Measurements from ENCODE around the gene THRB.

Gene THRB

DNA sequence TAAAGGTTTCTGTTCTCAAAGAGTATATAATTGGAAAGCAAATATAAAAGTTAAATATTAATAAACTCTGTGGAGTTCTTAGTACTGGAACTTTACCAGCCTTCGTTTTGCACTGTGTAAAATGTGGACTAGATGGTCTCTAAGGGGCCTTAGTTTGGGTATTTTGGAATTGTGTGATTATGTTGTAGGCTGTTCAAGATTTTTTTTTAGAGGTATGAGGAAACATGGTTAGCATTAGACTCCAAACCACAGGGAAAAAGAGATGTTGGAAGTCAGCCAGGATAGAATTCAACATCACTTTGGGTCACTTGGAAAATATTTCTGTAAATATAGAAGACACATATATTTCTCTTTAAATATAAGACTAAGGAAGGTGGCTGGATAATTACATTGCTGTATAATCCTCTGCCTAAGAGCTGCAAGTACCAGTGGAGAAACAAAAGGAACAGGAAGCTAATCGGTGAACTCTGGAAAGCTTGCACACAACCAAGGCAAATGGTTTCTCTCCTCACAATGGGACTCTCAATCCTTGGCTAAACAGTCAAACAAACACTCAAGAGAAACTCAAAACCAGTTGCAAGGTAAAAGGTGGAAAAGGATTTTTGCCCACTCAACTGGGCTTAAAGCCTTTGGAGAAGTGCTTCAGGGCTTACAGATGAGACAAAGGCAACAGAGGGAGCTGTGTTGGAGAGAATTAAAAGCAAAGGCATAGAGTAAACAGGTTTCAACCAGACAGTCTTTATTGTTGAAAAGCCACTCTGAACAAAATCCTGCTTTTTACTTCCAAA is 407.8 kb downstream of the THRB start:
- DNase-seq = no peak
- no CpG with 5 or more reads among the region's 2 CpGs for WGBS (ENCODE audit: extremely low coverage, insufficient coverage, low lambda C conversion rate)
- H4K5ac ChIP-seq (ENCODE audit: low read length) = no peak overlapping the region
- no peak overlapping the region for H3K18ac ChIP-seq (ENCODE audit: low read length)
- no peak overlapping the region for H2BK120ac ChIP-seq (ENCODE audit: low read depth, low read length)
- no peak overlapping the region for H3K4ac ChIP-seq (ENCODE audit: low read depth, low read length)
- H3K27me3 ChIP-seq (ENCODE audit: insufficient read depth, low read length, poor library complexity) = no peaks in the 10 kb centered on the region
- H4K8ac ChIP-seq (ENCODE audit: low read depth, low read length) = no peak overlapping the region
- no peak overlapping the region for H3K4me3 ChIP-seq (ENCODE audit: low read length)
- no peaks in the 10 kb centered on the region for H3K79me1 ChIP-seq (ENCODE audit: low read length)
- H3K9ac ChIP-seq (ENCODE audit: low read length) = no peak overlapping the region
- H3K4me1 ChIP-seq (ENCODE audit: control insufficient read depth, low read depth, low read length) = no peaks in the 10 kb centered on the region
- no peak overlapping the region for H2BK15ac ChIP-seq (replicated peaks; ENCODE audit: low read depth)
- H3K79me2 ChIP-seq (ENCODE audit: control insufficient read depth, insufficient read depth, low read length) = no peaks in the 10 kb centered on the region
- H2AK5ac ChIP-seq (ENCODE audit: low read length) = no peak overlapping the region
- H3K56ac ChIP-seq (ENCODE audit: low read length) = no peak overlapping the region
- H3K27ac ChIP-seq (ENCODE audit: low read depth, low read length) = no peak overlapping the region
- no peaks in the 10 kb centered on the region for H3K36me3 ChIP-seq (ENCODE audit: control insufficient read depth, insufficient read depth, low read length)
- H2BK5ac ChIP-seq (ENCODE audit: low read length) = no peak overlapping the region
- H3K23ac ChIP-seq (ENCODE audit: low read length) = no peak overlapping the region
- no peak overlapping the region for H3K4me2 ChIP-seq (ENCODE audit: low read length)

DNA sequence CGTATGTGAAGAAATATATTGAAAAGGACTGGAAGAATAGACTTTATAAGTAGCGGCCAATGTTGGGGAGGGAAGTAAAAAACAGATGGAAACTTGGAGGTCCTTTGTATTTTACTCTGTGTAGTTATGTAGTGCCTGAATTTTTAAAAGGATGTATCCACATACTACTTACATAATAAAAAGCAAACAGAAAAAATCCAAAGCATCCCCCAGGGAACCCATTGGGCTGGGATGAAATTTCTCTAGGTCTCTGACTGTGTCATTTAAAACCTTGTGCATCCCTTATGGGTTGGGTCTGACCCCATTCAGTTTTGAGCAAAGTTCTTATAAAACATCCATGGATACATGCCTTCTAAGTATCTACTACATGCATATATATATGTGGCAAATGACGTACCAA is 408.4 kb downstream of the THRB start:
- no peak overlapping the region for H3K18ac ChIP-seq (ENCODE audit: low read length)
- DNase-seq = no peak
- no peak overlapping the region for H3K4ac ChIP-seq (ENCODE audit: low read depth, low read length)
- H3K4me1 ChIP-seq (ENCODE audit: control insufficient read depth, low read depth, low read length) = no peaks in the 10 kb centered on the region
- H3K9ac ChIP-seq (ENCODE audit: low read length) = no peak overlapping the region
- H2AK5ac ChIP-seq (ENCODE audit: low read length) = no peak overlapping the region
- no peaks in the 10 kb centered on the region for H3K27me3 ChIP-seq (ENCODE audit: insufficient read depth, low read length, poor library complexity)
- H2BK15ac ChIP-seq (replicated peaks; ENCODE audit: low read depth) = no peak overlapping the region
- H3K27ac ChIP-seq (ENCODE audit: low read depth, low read length) = no peak overlapping the region
- H4K8ac ChIP-seq (ENCODE audit: low read depth, low read length) = no peak overlapping the region
- H3K79me2 ChIP-seq (ENCODE audit: control insufficient read depth, insufficient read depth, low read length) = no peaks in the 10 kb centered on the region
- H2BK120ac ChIP-seq (ENCODE audit: low read depth, low read length) = no peak overlapping the region
- no CpG with 5 or more reads among the region's 3 CpGs for WGBS (ENCODE audit: extremely low coverage, insufficient coverage, low lambda C conversion rate)
- H2BK5ac ChIP-seq (ENCODE audit: low read length) = no peak overlapping the region
- no peak overlapping the region for H3K4me2 ChIP-seq (ENCODE audit: low read length)
- no peaks in the 10 kb centered on the region for H3K79me1 ChIP-seq (ENCODE audit: low read length)
- no peak overlapping the region for H4K5ac ChIP-seq (ENCODE audit: low read length)
- no peak overlapping the region for H3K56ac ChIP-seq (ENCODE audit: low read length)
- no peak overlapping the region for H3K4me3 ChIP-seq (ENCODE audit: low read length)
- no peaks in the 10 kb centered on the region for H3K36me3 ChIP-seq (ENCODE audit: control insufficient read depth, insufficient read depth, low read length)
- H3K23ac ChIP-seq (ENCODE audit: low read length) = no peak overlapping the region

DNA sequence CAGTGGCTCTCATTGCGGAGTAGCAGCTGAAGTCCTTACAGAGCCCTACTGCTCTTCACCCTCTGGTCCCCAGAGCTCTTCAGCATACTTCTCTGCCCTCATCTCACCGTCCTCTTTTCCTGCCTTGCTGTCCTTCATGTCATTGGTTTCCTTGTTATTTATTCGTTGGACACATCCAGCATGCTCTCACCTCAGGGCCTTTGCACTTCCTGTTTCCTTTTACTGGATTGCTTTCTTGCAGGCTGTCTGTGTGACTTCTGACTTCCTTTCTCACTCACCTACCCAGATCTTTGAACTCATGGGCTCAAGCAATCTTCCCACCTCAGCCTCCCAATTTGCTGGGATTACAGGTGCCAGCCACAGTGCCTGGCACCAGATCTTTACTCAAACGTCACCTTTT is 422.5 kb downstream of the THRB start:
- Histone ChIP-seq H2BK5ac (ENCODE audit: low read length) (no peak overlapping the region), H3K4me2 (ENCODE audit: low read length) (no peak overlapping the region), H3K4me3 (ENCODE audit: low read length) (no peak overlapping the region), H3K23ac (ENCODE audit: low read length) (no peak overlapping the region), H3K27me3 (ENCODE audit: insufficient read depth, low read length, poor library complexity) (no peaks in the 10 kb centered on the region), H3K56ac (ENCODE audit: low read length) (no peak overlapping the region), H3K79me2 (ENCODE audit: control insufficient read depth, insufficient read depth, low read length) (no peaks in the 10 kb centered on the region), H3K27ac (ENCODE audit: low read depth, low read length) (no peak overlapping the region), H3K79me1 (ENCODE audit: low read length) (no peaks in the 10 kb centered on the region), H3K9ac (ENCODE audit: low read length) (no peak overlapping the region), H2BK15ac (replicated peaks; ENCODE audit: low read depth) (no peak overlapping the region), H3K4me1 (ENCODE audit: control insufficient read depth, low read depth, low read length) (no peaks in the 10 kb centered on the region), H4K5ac (ENCODE audit: low read length) (no peak overlapping the region), H3K4ac (ENCODE audit: low read depth, low read length) (no peak overlapping the region), H2AK5ac (ENCODE audit: low read length) (no peak overlapping the region), H3K18ac (ENCODE audit: low read length) (no peak overlapping the region), H2BK120ac (ENCODE audit: low read depth, low read length) (no peak overlapping the region), H4K8ac (ENCODE audit: low read depth, low read length) (no peak overlapping the region), H3K36me3 (ENCODE audit: control insufficient read depth, insufficient read depth, low read length) (no peaks in the 10 kb centered on the region)
- WGBS (ENCODE audit: extremely low coverage, insufficient coverage, low lambda C conversion rate) = no CpG with 5 or more reads among the region's 4 CpGs
- DNase-seq = no peak

DNA sequence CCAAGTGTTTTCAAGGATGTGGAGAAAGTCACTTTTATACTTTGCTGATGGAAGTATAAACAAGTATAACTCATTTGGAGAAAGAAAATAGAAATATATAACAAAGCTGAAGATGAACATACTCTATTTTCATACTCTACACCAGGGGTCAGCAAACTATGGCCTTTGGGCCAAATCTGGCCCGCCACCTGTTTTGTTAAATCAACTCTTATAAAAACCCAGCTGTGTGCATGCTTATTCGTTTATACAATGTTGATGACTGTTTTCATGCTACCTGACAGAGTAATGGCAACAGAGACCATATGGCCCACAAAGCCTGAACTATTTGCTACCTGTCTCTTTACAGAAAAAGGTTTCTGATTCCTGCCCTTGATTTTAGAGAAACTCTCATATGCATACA is 425.6 kb downstream of the THRB start:
- H3K4ac ChIP-seq (ENCODE audit: low read depth, low read length) = no peak overlapping the region
- H4K8ac ChIP-seq (ENCODE audit: low read depth, low read length) = no peak overlapping the region
- H3K4me2 ChIP-seq (ENCODE audit: low read length) = no peak overlapping the region
- peak; percentile 9 for DNase-seq
- no peaks in the 10 kb centered on the region for H3K4me1 ChIP-seq (ENCODE audit: control insufficient read depth, low read depth, low read length)
- H3K36me3 ChIP-seq (ENCODE audit: control insufficient read depth, insufficient read depth, low read length) = no peaks in the 10 kb centered on the region
- no peak overlapping the region for H3K18ac ChIP-seq (ENCODE audit: low read length)
- no peak overlapping the region for H3K23ac ChIP-seq (ENCODE audit: low read length)
- no peak overlapping the region for H3K56ac ChIP-seq (ENCODE audit: low read length)
- no peak overlapping the region for H3K9ac ChIP-seq (ENCODE audit: low read length)
- no peak overlapping the region for H3K4me3 ChIP-seq (ENCODE audit: low read length)
- no peak overlapping the region for H2BK120ac ChIP-seq (ENCODE audit: low read depth, low read length)
- H2BK15ac ChIP-seq (replicated peaks; ENCODE audit: low read depth) = no peak overlapping the region
- WGBS (ENCODE audit: extremely low coverage, insufficient coverage, low lambda C conversion rate) = no CpG with 5 or more reads among the region's 2 CpGs
- no peak overlapping the region for H2BK5ac ChIP-seq (ENCODE audit: low read length)
- no peak overlapping the region for H4K5ac ChIP-seq (ENCODE audit: low read length)
- H2AK5ac ChIP-seq (ENCODE audit: low read length) = no peak overlapping the region
- H3K27ac ChIP-seq (ENCODE audit: low read depth, low read length) = no peak overlapping the region
- H3K79me1 ChIP-seq (ENCODE audit: low read length) = no peaks in the 10 kb centered on the region
- no peaks in the 10 kb centered on the region for H3K79me2 ChIP-seq (ENCODE audit: control insufficient read depth, insufficient read depth, low read length)
- no peaks in the 10 kb centered on the region for H3K27me3 ChIP-seq (ENCODE audit: insufficient read depth, low read length, poor library complexity)

DNA sequence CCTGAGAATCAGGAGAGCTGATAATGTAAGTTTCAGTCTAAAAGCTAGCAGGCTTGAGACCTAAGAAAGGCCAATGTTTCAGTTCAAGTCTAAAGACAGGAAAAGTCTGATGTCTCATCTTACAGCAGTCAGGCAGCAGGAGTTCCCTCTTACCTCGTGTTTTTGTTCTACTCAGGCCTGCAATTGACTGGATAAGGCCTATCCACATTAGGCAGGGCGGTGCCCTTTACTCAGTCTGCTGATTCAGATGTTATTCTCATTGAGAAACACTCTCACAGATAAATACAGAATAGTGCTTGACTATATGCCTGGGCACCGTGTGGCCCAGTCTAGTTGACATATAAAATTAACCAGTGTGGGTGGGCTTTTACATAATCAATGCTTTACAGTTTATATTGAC is 427.2 kb downstream of the THRB start:
- Histone ChIP-seq H4K8ac (ENCODE audit: low read depth, low read length) (no peak overlapping the region), H3K79me2 (ENCODE audit: control insufficient read depth, insufficient read depth, low read length) (no peaks in the 10 kb centered on the region), H3K27ac (ENCODE audit: low read depth, low read length) (no peak overlapping the region), H2BK120ac (ENCODE audit: low read depth, low read length) (no peak overlapping the region), H3K4me3 (ENCODE audit: low read length) (no peak overlapping the region), H3K27me3 (ENCODE audit: insufficient read depth, low read length, poor library complexity) (no peaks in the 10 kb centered on the region), H3K4ac (ENCODE audit: low read depth, low read length) (no peak overlapping the region), H3K23ac (ENCODE audit: low read length) (no peak overlapping the region), H2AK5ac (ENCODE audit: low read length) (no peak overlapping the region), H4K5ac (ENCODE audit: low read length) (no peak overlapping the region), H2BK5ac (ENCODE audit: low read length) (no peak overlapping the region), H2BK15ac (replicated peaks; ENCODE audit: low read depth) (no peak overlapping the region), H3K18ac (ENCODE audit: low read length) (no peak overlapping the region), H3K4me2 (ENCODE audit: low read length) (no peak overlapping the region), H3K4me1 (ENCODE audit: control insufficient read depth, low read depth, low read length) (no peaks in the 10 kb centered on the region), H3K79me1 (ENCODE audit: low read length) (no peaks in the 10 kb centered on the region), H3K56ac (ENCODE audit: low read length) (no peak overlapping the region), H3K36me3 (ENCODE audit: control insufficient read depth, insufficient read depth, low read length) (no peaks in the 10 kb centered on the region), H3K9ac (ENCODE audit: low read length) (no peak overlapping the region)
- WGBS (ENCODE audit: extremely low coverage, insufficient coverage, low lambda C conversion rate) = no CpG with 5 or more reads among the region's 3 CpGs
- no peak for DNase-seq
